GM23248 (cell line): ENCODE data around the gene LMOD1. TPM values are rescaled to one million over a fixed set of nuclear protein-coding genes. Genes with fewer than 3 reads are reported as not detected.
A peak's percentile ranks its signal among the peaks of the same experiment; 100 is the strongest.

Experiments used
- DNase-seq: peaks from one replicate; pipeline ENCODE4 v3.0.0-alpha.2; 2015
- H2AFZ ChIP-seq: fragments of 200-600 bp; sonication (generic); 2 replicates; pipeline ENCODE4 v1.6.1; 2016; ENCODE audit warnings: antibody characterized with exemption
- H3F3A ChIP-seq: fragments of 200-600 bp; sonication (generic); 2 replicates; pipeline ENCODE4 v1.6.1; 2016; ENCODE audit warnings: mild to moderate bottlenecking, antibody characterized with exemption, mixed run types; ENCODE audit not compliant: insufficient read depth
- H3K27ac ChIP-seq: fragments of 200-600 bp; sonication (generic); 2 replicates; pipeline ENCODE4 v1.5.1; 2016; ENCODE audit warnings: mild to moderate bottlenecking
- H3K27me3 ChIP-seq: fragments of 200-600 bp; sonication (generic); replicated peaks from 2 replicates; pipeline ENCODE4 v1.6.1; 2016; ENCODE audit warnings: mild to moderate bottlenecking; ENCODE audit not compliant: insufficient read depth
- H3K36me3 ChIP-seq: fragments of 200-600 bp; sonication (generic); 2 replicates; pipeline ENCODE4 v1.6.1; 2016; ENCODE audit warnings: low read depth, mild to moderate bottlenecking
- H3K4me1 ChIP-seq: fragments of 200-600 bp; sonication (generic); 2 replicates; pipeline ENCODE4 v1.6.1; 2016; ENCODE audit warnings: mild to moderate bottlenecking; ENCODE audit not compliant: insufficient read depth
- H3K4me2 ChIP-seq: fragments of 200-600 bp; sonication (generic); one replicate; pipeline ENCODE4 v1.6.1; 2016; ENCODE audit warnings: mild to moderate bottlenecking; ENCODE audit not compliant: unreplicated experiment
- H3K4me3 ChIP-seq: fragments of 200-600 bp; sonication (generic); 2 replicates; pipeline ENCODE4 v1.5.1; 2016; ENCODE audit warnings: mild to moderate bottlenecking
- H3K79me2 ChIP-seq: fragments of 200-600 bp; sonication (generic); 2 replicates; pipeline ENCODE4 v1.6.1; 2016; ENCODE audit warnings: mild to moderate bottlenecking; ENCODE audit not compliant: insufficient read depth
- H3K9ac ChIP-seq: fragments of 200-600 bp; sonication (generic); 2 replicates; pipeline ENCODE4 v1.6.1; 2016; ENCODE audit warnings: mild to moderate bottlenecking
- H3K9me2 ChIP-seq: fragments of 200-600 bp; sonication (generic); 2 replicates; pipeline ENCODE4 v1.6.1; 2016; ENCODE audit warnings: mixed run types, mild to moderate bottlenecking, moderate library complexity; ENCODE audit not compliant: insufficient read depth
- H3K9me3 ChIP-seq: fragments of 200-600 bp; sonication (generic); one replicate; pipeline ENCODE4 v1.6.1; 2017; ENCODE audit warnings: low read depth
- H4K20me1 ChIP-seq: fragments of 200-600 bp; sonication (generic); 2 replicates; pipeline ENCODE4 v1.6.0; 2016; ENCODE audit not compliant: insufficient read depth
- EZH2 ChIP-seq: fragments of 200-600 bp; sonication (generic); IDR thresholded peaks from 2 replicates; pipeline ENCODE4 v1.6.1; 2018; ENCODE audit warnings: antibody characterized with exemption, mild to moderate bottlenecking; ENCODE audit not compliant: insufficient read depth, poor library complexity, severe bottlenecking
- EZH2phosphoT487 ChIP-seq: fragments of 200-600 bp; sonication (generic); IDR thresholded peaks from 2 replicates; pipeline ENCODE4 v1.6.1; 2018; ENCODE audit warnings: antibody characterized with exemption, moderate library complexity, mild to moderate bottlenecking, low read depth; ENCODE audit not compliant: insufficient read depth
- WGBS, 2 experiments: methylation state at CpG; one replicate each; pipeline ENCODE4 v1.1.6; 2015 to 2017; ENCODE audit warnings: low lambda C conversion rate in 2 of 2, low coverage in 1 of 2; ENCODE audit errors: missing lambda C conversion rate in 2 of 2; 5-methylcytosine and 5-hydroxymethylcytosine counted together
- in situ Hi-C: fragments of 300-500 bp; cut with MboI; formaldehyde crosslinking; loops from 2 replicates; pipeline ENCODE4 v1.15.0; 2020
- polyA plus RNA-seq: library from polyadenylated mRNA; unstranded; fragments of >200 nt; fragmentation: Nextera tagmentation; extraction: Ambion mirVana; gene quantifications from 2 replicates; pipeline ENCODE4 v1.2.1, GENCODE V29; 2016
- total RNA-seq: library from RNA; depleted of rRNA; stranded (reverse); fragments of >200 nt; shearing (Covaris generic); gene quantifications from 2 replicates; pipeline ENCODE4 v1.2.3, GENCODE V29; 2014

LMOD1 gene
- total and polyA plus RNA-seq, 2 experiments from 2014 or later: 6.1 to 7.8 TPM

DNA sequence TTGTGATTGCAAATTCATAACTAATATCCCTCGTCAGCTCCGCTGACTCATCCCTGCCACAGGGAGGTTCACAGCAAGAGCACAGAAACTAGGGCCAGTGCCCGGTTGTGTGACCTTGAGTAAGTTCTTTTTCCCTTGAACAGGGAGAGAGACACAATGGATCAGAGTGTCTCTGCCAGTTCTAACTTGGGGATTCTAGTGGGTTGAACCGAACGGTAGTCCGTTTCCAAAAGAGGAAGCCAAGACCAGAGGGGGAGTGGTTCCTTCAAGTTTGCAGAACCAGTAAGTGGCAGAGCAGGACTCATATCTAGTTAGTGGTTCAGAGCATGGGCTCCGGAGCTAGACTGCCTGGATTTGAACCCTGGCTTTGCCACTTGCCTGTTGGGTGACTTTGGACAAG lies 62.6 kb downstream of the LMOD1 start:
- no peaks in the 10 kb centered on the region for H3K9me2 ChIP-seq
- H3K4me1 ChIP-seq: peaks cover 32% of the 10 kb centered on the region
- no peak overlapping the region for H3K4me3 ChIP-seq
- no peaks in the 10 kb centered on the region for H3K27me3 ChIP-seq
- no peak for TF ChIP-seq EZH2phosphoT487
- H3K27ac ChIP-seq: peak overlapping the region; percentile 14; the same call in 1 of the 2 replicates
- no peaks in the 10 kb centered on the region for H4K20me1 ChIP-seq
- H3K36me3 ChIP-seq: no peaks in the 10 kb centered on the region
- in situ Hi-C loops: loop anchor here (25.0 kb wide), 1 partner anchor 229 kb away; the partner anchor contains the start of gene GPR37L1
- H3K4me2 ChIP-seq: peak overlapping the region; percentile 44
- no peaks in the 10 kb centered on the region for H3K9me3 ChIP-seq
- WGBS, 2 experiments: 6 to 8% methylated on average over 7 of the region's 7 CpGs
- peaks cover 29% of the 10 kb centered on the region for H3F3A ChIP-seq
- peak; percentile 87 for DNase-seq
- no peak overlapping the region for H2AFZ ChIP-seq
- H3K9ac ChIP-seq: 0 out of 2 replicates have a peak overlapping the region, but pooled peaks have one; percentile 8
- no peaks in the 10 kb centered on the region for H3K79me2 ChIP-seq

DNA sequence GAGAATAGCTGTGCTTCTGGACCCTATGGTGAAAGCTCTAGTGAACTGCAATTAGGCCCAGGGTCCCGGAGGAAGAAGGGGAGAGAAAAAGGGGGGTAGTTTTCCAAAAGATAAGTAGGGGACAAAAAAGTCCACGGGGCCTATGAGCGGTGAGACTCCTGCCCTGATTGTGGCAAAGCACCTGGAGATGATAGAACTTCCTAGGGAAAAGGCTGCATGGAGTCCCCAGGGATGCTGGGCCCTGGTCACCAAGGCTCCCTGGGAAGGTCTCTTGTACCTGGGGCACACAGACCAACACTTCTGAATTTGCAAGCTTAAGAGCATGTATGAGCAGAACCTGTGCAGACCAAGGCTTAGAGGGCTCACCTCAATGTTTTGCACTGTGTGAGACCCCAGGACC lies 63.1 kb downstream of the LMOD1 start:
- H3K9me2 ChIP-seq: no peaks in the 10 kb centered on the region
- no peak overlapping the region for H3K4me3 ChIP-seq
- no peaks in the 10 kb centered on the region for H3K9me3 ChIP-seq
- H3K4me1 ChIP-seq: peaks cover 32% of the 10 kb centered on the region
- no peak for DNase-seq
- 64 to 70% methylated on average over 3 of the region's 3 CpGs for WGBS, 2 experiments
- H3K27ac ChIP-seq: peak overlapping the region; percentile 52
- H3K36me3 ChIP-seq: no peaks in the 10 kb centered on the region
- no peaks in the 10 kb centered on the region for H3K79me2 ChIP-seq
- peaks cover 29% of the 10 kb centered on the region for H3F3A ChIP-seq
- H2AFZ ChIP-seq: no peak overlapping the region
- no peaks in the 10 kb centered on the region for H4K20me1 ChIP-seq
- H3K4me2 ChIP-seq: peak overlapping the region; percentile 44
- peak overlapping the region; percentile 30; the same call in 1 of the 2 replicates for H3K9ac ChIP-seq
- no peak for TF ChIP-seq EZH2phosphoT487
- TF ChIP-seq EZH2: no peak
- in situ Hi-C loops: loop anchor here (25.0 kb wide), 1 partner anchor 229 kb away; the partner anchor contains the start of gene GPR37L1
- no peaks in the 10 kb centered on the region for H3K27me3 ChIP-seq

DNA sequence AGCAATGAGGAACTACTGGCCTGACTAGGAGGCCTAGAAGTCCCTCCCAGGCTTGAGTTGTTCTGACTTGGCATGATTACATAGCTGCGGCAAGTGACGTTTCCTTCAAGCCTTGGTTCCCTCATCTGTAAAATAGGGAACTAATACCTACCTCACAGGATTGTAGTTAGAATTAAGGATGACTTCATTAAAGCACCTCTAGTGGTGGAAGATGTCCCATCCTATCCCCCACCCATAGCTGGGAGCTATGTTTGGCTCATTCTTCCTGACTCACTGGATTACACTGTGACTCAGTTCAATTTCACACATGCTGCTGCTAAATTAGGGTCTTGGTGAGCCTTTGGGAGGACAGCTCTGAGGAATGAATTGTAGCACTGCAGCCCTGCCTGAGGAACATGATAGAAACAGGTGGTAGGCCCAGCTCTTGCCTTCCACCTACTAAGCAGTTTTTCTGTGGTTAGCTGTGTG lies 63.6 kb downstream of the LMOD1 start:
- 34 to 43% methylated on average over 2 of the region's 2 CpGs for WGBS, 2 experiments
- Histone ChIP-seq H3K9me3 (no peaks in the 10 kb centered on the region), H3K27ac (peak overlapping the region; percentile 52), H4K20me1 (no peaks in the 10 kb centered on the region), H3K4me3 (no peak overlapping the region), H3F3A (peaks cover 29% of the 10 kb centered on the region), H2AFZ (no peak overlapping the region), H3K79me2 (no peaks in the 10 kb centered on the region), H3K4me2 (peak overlapping the region; percentile 44), H3K4me1 (peaks cover 32% of the 10 kb centered on the region), H3K27me3 (no peaks in the 10 kb centered on the region), H3K9ac (peak overlapping the region; percentile 30; the same call in 1 of the 2 replicates), H3K36me3 (no peaks in the 10 kb centered on the region), H3K9me2 (no peaks in the 10 kb centered on the region)
- no peak for TF ChIP-seq EZH2phosphoT487
- no peak for TF ChIP-seq EZH2
- DNase-seq: peak; percentile 90
- in situ Hi-C loops: loop anchor here (25.0 kb wide), 1 partner anchor 230 kb away; the partner anchor contains the start of gene GPR37L1

DNA sequence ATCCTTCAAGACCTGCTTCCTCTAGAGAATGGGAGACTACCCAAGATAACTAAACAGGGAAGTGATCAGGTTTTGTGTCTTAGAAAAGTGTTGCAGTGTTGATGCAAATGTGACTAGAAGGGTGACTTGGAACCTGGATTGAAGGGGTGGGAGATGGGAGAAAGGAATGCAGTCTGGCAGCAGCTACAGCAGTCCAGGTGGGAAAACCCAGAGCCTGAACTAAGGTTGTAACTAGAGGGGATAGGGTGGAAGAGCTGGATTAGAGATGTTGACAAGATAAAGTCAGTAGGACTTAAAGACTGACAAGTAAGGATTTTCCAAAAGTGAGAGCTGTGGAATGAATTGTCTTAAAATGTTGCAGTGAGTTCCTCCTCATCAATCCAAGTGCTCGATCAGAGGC lies 64.7 kb downstream of the LMOD1 start:
- H3K9me3 ChIP-seq: no peaks in the 10 kb centered on the region
- peaks cover 32% of the 10 kb centered on the region for H3K4me1 ChIP-seq
- in situ Hi-C loops: loop anchor here (25.0 kb wide), 1 partner anchor 231 kb away; the partner anchor contains the start of gene GPR37L1
- H3K27me3 ChIP-seq: no peaks in the 10 kb centered on the region
- no peak for DNase-seq
- 95 to 100% methylated on average over 1 of the region's 1 CpG for WGBS, 2 experiments
- no peak overlapping the region for H3K27ac ChIP-seq
- no peak overlapping the region for H3K9ac ChIP-seq
- H2AFZ ChIP-seq: no peak overlapping the region
- TF ChIP-seq EZH2 (no peak), EZH2phosphoT487 (no peak)
- H3K79me2 ChIP-seq: no peaks in the 10 kb centered on the region
- no peaks in the 10 kb centered on the region for H3K36me3 ChIP-seq
- peaks cover 29% of the 10 kb centered on the region for H3F3A ChIP-seq
- no peaks in the 10 kb centered on the region for H4K20me1 ChIP-seq
- no peak overlapping the region for H3K4me2 ChIP-seq
- H3K4me3 ChIP-seq: no peak overlapping the region
- no peaks in the 10 kb centered on the region for H3K9me2 ChIP-seq
